Activated CD4-positive, alpha-beta T cell treated with anti-CD3 and anti-CD28 coated beads, Interleukin-2, Interleukin-6, amounts not matched to agents 100 ng/mL and 50 ng/mL, durations not matched to agents 16 hours and 8 hours (primary cell): ENCODE measurements around the gene LAPTM4A.
A peak's percentile ranks its signal among the peaks of the same experiment; 100 is the strongest.
"Not testable (repeated sequence)": the region's sequence is repeated elsewhere in the genome, so short reads cannot be mapped to it uniquely, and the experiment has no call there.

Source experiments
- DNase-seq: peaks from one replicate; pipeline ENCODE4 v3.0.0-alpha.2; 2020

LAPTM4A gene

GRCh38 chr2:20074901-20075300, 23.5 kb upstream of the LAPTM4A start:
- no peak for DNase-seq

- not testable (repeated sequence) for DNase-seq
Observed at GRCh38 chr2:20074046-20074648, 22.7 kb upstream of the LAPTM4A start.

- DNase-seq: no peak
Observed at GRCh38 chr2:20073460-20073859, 22.0 kb upstream of the LAPTM4A start.

GRCh38 chr2:20072436-20073158, 21.2 kb upstream of the LAPTM4A start:
- no peak for DNase-seq

- DNase-seq: no peak
Observed at GRCh38 chr2:20071397-20072383, 20.3 kb upstream of the LAPTM4A start.

- no peak for DNase-seq
Observed at GRCh38 chr2:20069756-20070155, 18.3 kb upstream of the LAPTM4A start.

- DNase-seq: no peak
Observed at GRCh38 chr2:20067992-20068584, 16.7 kb upstream of the LAPTM4A start.

GRCh38 chr2:20065885-20066602, 14.6 kb upstream of the LAPTM4A start:
- peak; percentile 6 for DNase-seq

- DNase-seq: no peak
Observed at GRCh38 chr2:20064841-20065240, 13.4 kb upstream of the LAPTM4A start.

- no peak for DNase-seq
Observed at GRCh38 chr2:20064421-20064820, 13.0 kb upstream of the LAPTM4A start.

GRCh38 chr2:20062615-20063545, 11.5 kb upstream of the LAPTM4A start:
- no peak for DNase-seq

GRCh38 chr2:20061940-20062339, 10.5 kb upstream of the LAPTM4A start:
- no peak for DNase-seq

GRCh38 chr2:20061476-20061875, 10.0 kb upstream of the LAPTM4A start:
- DNase-seq: no peak

GRCh38 chr2:20060106-20060505, 8.7 kb upstream of the LAPTM4A start:
- DNase-seq: no peak

GRCh38 chr2:20057268-20057667, 5.8 kb upstream of the LAPTM4A start:
- no peak for DNase-seq

GRCh38 chr2:20054931-20055330, 3.5 kb upstream of the LAPTM4A start:
- no peak for DNase-seq

GRCh38 chr2:20054119-20054518, 2.7 kb upstream of the LAPTM4A start:
- DNase-seq: no peak

GRCh38 chr2:20052861-20053281, 1.4 kb upstream of the LAPTM4A start:
- no peak for DNase-seq

GRCh38 chr2:20052229-20052851, 912 bp upstream of the LAPTM4A start:
- DNase-seq: no peak

- DNase-seq: peak; percentile 52
Observed at GRCh38 chr2:20050646-20051531, 539 bp downstream of the LAPTM4A start.
